ENCODE data around the gene MTURN. TPM values are rescaled to one million over a fixed set of nuclear protein-coding genes. Genes with fewer than 3 reads are reported as not detected.
"Not testable (repeated sequence)": the region's sequence is repeated elsewhere in the genome, so short reads cannot be mapped to it uniquely, and the experiment has no call there.

MTURN gene
- total RNA-seq, 1 experiment from 2014 or later = 2.2 TPM

- intact Hi-C loops (cut with micrococcal nuclease; ENCODE audit: unreplicated experiment) = no loop called here
- peaks cover 4% of the 10 kb centered on the region for H3K9me3 Mint-ChIP-seq (ENCODE audit: unreplicated experiment)
Observed at GRCh38 chr7:30091987-30092386, 42.8 kb upstream of the MTURN start.

DNA sequence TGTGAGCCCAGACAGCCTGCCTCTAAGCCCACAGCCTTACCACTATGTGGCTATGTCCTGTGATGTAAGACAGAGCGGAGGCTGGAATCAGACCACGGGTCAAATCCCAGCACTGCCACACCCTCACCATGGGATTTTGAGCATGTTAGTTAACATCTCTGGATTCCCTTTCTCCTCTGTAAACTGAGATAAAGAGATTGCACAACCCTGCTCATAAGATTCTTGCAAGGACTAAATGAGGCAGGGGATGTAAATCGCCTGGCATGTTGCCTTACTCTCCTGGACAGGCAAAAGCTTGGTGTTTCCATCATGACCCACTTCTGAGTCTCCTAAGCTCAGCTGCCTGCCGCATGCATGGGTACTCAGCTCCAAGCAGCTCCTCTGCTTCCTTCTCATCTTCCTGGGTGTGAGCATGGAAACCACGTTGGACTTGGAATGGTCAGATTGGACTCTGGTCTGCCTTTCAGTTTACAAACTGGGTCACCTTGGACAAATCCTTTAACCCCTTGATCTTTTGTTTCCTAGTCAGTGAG is 41.3 kb upstream of the MTURN start:
- DNase-seq = peak; percentile 14 to 36
- intact Hi-C loops (cut with micrococcal nuclease; ENCODE audit: unreplicated experiment) = no loop called here
- H3K4me1 ChIP-seq = no peaks in the 10 kb centered on the region
- CTCF ChIA-PET = interaction anchor here (0.6 kb wide), 1 partner anchor 212 kb away, joined by 3 read pairs; no protein-coding TSS in a partner anchor
- H3K4me3 ChIP-seq (ENCODE audit: low read depth, low read length) = no peak overlapping the region
- Mint-ChIP-seq H3K27ac (ENCODE audit: unreplicated experiment) (no peak overlapping the region), H3K9me3 (ENCODE audit: unreplicated experiment) (peaks cover 13% of the 10 kb centered on the region), H3K4me3 (ENCODE audit: unreplicated experiment) (no peak overlapping the region), H3K36me3 (ENCODE audit: insufficient read depth, unreplicated experiment) (peaks cover 10% of the 10 kb centered on the region), H3K4me1 (ENCODE audit: low read depth, unreplicated experiment) (no peaks in the 10 kb centered on the region), H3K27me3 (ENCODE audit: insufficient read depth, unreplicated experiment) (no peaks in the 10 kb centered on the region)
- no peaks in the 10 kb centered on the region for H3K36me3 ChIP-seq (ENCODE audit: control insufficient read depth, insufficient read depth, low read length)
- POLR2A ChIA-PET = no interaction called here
- no peaks in the 10 kb centered on the region for H3K27me3 ChIP-seq (replicated peaks; ENCODE audit: control insufficient read depth, insufficient read depth, low read length)
- BruUV-seq (replicated peaks) = no TSS peak
- TF ChIP-seq, protein P1, sequence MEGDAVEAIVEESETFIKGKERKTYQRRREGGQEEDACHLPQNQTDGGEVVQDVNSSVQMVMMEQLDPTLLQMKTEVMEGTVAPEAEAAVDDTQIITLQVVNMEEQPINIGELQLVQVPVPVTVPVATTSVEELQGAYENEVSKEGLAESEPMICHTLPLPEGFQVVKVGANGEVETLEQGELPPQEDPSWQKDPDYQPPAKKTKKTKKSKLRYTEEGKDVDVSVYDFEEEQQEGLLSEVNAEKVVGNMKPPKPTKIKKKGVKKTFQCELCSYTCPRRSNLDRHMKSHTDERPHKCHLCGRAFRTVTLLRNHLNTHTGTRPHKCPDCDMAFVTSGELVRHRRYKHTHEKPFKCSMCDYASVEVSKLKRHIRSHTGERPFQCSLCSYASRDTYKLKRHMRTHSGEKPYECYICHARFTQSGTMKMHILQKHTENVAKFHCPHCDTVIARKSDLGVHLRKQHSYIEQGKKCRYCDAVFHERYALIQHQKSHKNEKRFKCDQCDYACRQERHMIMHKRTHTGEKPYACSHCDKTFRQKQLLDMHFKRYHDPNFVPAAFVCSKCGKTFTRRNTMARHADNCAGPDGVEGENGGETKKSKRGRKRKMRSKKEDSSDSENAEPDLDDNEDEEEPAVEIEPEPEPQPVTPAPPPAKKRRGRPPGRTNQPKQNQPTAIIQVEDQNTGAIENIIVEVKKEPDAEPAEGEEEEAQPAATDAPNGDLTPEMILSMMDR (IDR thresholded peaks at IDR 0.05; ENCODE audit: insufficient read depth in 1 of 2, low read depth in 1 of 2, low read length in 1 of 2, severe bottlenecking in 1 of 2, unreplicated experiment in 1 of 2) = no peak
- H3K9me3 ChIP-seq = no peaks in the 10 kb centered on the region

More at GRCh38 chr7:30091987-30092386, 42.8 kb upstream of the MTURN start:
- H3K27me3 ChIP-seq (replicated peaks; ENCODE audit: control insufficient read depth, insufficient read depth, low read length) = no peaks in the 10 kb centered on the region
- TF ChIP-seq, protein P1 (IDR thresholded peaks at IDR 0.05; ENCODE audit: insufficient read depth in 1 of 2, low read depth in 1 of 2, low read length in 1 of 2, severe bottlenecking in 1 of 2, unreplicated experiment in 1 of 2) = no peak
- Mint-ChIP-seq H3K27me3 (ENCODE audit: insufficient read depth, unreplicated experiment) (no peaks in the 10 kb centered on the region), H3K4me3 (ENCODE audit: unreplicated experiment) (no peak overlapping the region), H3K36me3 (ENCODE audit: insufficient read depth, unreplicated experiment) (peaks cover 3% of the 10 kb centered on the region), H3K27ac (ENCODE audit: unreplicated experiment) (no peak overlapping the region), H3K4me1 (ENCODE audit: low read depth, unreplicated experiment) (no peaks in the 10 kb centered on the region)
- H3K36me3 ChIP-seq (ENCODE audit: control insufficient read depth, insufficient read depth, low read length) = no peaks in the 10 kb centered on the region
- H3K4me3 ChIP-seq (ENCODE audit: low read depth, low read length) = no peak overlapping the region
- no peak for DNase-seq
- CTCF ChIA-PET = no interaction called here
- BruUV-seq (replicated peaks) = no TSS peak
- no peaks in the 10 kb centered on the region for H3K9me3 ChIP-seq
- POLR2A ChIA-PET = no interaction called here
- no peaks in the 10 kb centered on the region for H3K4me1 ChIP-seq

DNA sequence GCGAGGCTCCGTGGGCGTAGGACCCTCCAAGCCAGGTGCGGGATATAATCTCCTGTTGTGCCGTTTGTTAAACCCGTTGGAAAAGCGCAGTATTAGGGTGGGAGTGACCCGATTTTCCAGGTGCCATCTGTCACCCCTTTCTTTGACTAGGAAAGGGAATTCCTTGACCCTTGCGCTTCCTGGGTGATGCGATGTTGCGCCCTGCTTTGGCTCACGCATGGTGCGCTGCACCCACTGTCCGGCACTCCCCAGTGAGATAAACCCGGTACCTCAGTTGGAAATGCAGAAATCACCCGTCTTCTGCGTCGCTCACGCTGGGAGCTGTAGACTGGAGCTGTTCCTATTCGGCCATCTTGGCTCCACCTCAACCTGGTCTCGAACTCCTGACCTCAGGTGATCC is 36.2 kb upstream of the MTURN start:
- H3K4me3 ChIP-seq (ENCODE audit: low read depth, low read length); DNase-seq; POLR2A ChIA-PET; H3K27me3 ChIP-seq (replicated peaks; ENCODE audit: control insufficient read depth, insufficient read depth, low read length); CTCF ChIA-PET; H3K27me3 Mint-ChIP-seq (ENCODE audit: insufficient read depth, unreplicated experiment); intact Hi-C loops (cut with micrococcal nuclease; ENCODE audit: unreplicated experiment); H3K36me3 ChIP-seq (ENCODE audit: control insufficient read depth, insufficient read depth, low read length); H3K9me3 ChIP-seq; H3K4me1 Mint-ChIP-seq (ENCODE audit: low read depth, unreplicated experiment); BruUV-seq (replicated peaks); H3K4me3 Mint-ChIP-seq (ENCODE audit: unreplicated experiment); H3K27ac Mint-ChIP-seq (ENCODE audit: unreplicated experiment); H3K4me1 ChIP-seq: not testable (repeated sequence)
- H3K9me3 Mint-ChIP-seq (ENCODE audit: unreplicated experiment) = peaks cover 13% of the 10 kb centered on the region
- H3K36me3 Mint-ChIP-seq (ENCODE audit: insufficient read depth, unreplicated experiment) = peaks cover 10% of the 10 kb centered on the region

- Mint-ChIP-seq H3K9me3 (ENCODE audit: unreplicated experiment) (peaks cover 6% of the 10 kb centered on the region), H3K27ac (ENCODE audit: unreplicated experiment) (no peak overlapping the region), H3K4me1 (ENCODE audit: low read depth, unreplicated experiment) (peaks cover 10% of the 10 kb centered on the region), H3K4me3 (ENCODE audit: unreplicated experiment) (no peak overlapping the region), H3K27me3 (ENCODE audit: insufficient read depth, unreplicated experiment) (no peaks in the 10 kb centered on the region), H3K36me3 (ENCODE audit: insufficient read depth, unreplicated experiment) (peaks cover 5% of the 10 kb centered on the region)
- POLR2A ChIA-PET = no interaction called here
- Histone ChIP-seq H3K27me3 (replicated peaks; ENCODE audit: control insufficient read depth, insufficient read depth, low read length) (no peaks in the 10 kb centered on the region), H3K36me3 (ENCODE audit: control insufficient read depth, insufficient read depth, low read length) (no peaks in the 10 kb centered on the region), H3K9me3 (no peaks in the 10 kb centered on the region; the same call in 1 of the 2 replicates), H3K4me3 (ENCODE audit: low read depth, low read length) (no peak overlapping the region), H3K4me1 (no peaks in the 10 kb centered on the region)
- CTCF ChIA-PET = no interaction called here
- BruUV-seq (replicated peaks) = no TSS peak
- TF ChIP-seq, protein P1 (IDR thresholded peaks at IDR 0.05; ENCODE audit: insufficient read depth in 1 of 2, low read depth in 1 of 2, low read length in 1 of 2, severe bottlenecking in 1 of 2, unreplicated experiment in 1 of 2) = no peak
- intact Hi-C loops (cut with micrococcal nuclease; ENCODE audit: unreplicated experiment) = no loop called here
- DNase-seq = no peak
Observed at GRCh38 chr7:30102281-30102680, 32.5 kb upstream of the MTURN start.

Measured in Caco-2 (cell line).